LNCAP (cell line): ENCODE data around the gene GNG3.

Experiments
- CTCF ChIP-seq: fragments of 450-650 bp; IDR thresholded peaks from 2 replicates; pipeline ENCODE4 v1.5.1; 2017; ENCODE audit warnings: mild to moderate bottlenecking

Gene GNG3

GRCh38 chr11:62707277-62707861 is at the start of gene GNG3, which contains the start of gene BSCL2:
TSS of gene GNG3 (plus strand) at chr11:62707676. CDS start at chr11:62708296, 620 bp downstream.
TSS of gene BSCL2 (minus strand) at chr11:62707424. CDS start at chr11:62707195, 229 bp downstream.
- no peak for TF ChIP-seq CTCF

- TF ChIP-seq CTCF: no peak
These were observed 42.9 kb upstream of the GNG3 start for GRCh38 chr11:62664405-62665074.

- no peak for TF ChIP-seq CTCF
These were observed 42.3 kb upstream of the GNG3 start, which contains the start of the genes C11orf98 and CSKMT for GRCh38 chr11:62665075-62665598. TSS of gene C11orf98 (minus strand) at chr11:62665210. CDS start at chr11:62665169, 41 bp downstream. TSS of gene CSKMT (plus strand) at chr11:62665312. CDS start at chr11:62665880, 568 bp downstream.

GRCh38 chr11:62665599-62666258 is 41.7 kb upstream of the GNG3 start:
- no peak for TF ChIP-seq CTCF

- no peak for TF ChIP-seq CTCF
These were observed 41.1 kb upstream of the GNG3 start for GRCh38 chr11:62666259-62666926.

GRCh38 chr11:62667460-62667859 is 40.0 kb upstream of the GNG3 start:
- no peak for TF ChIP-seq CTCF

- TF ChIP-seq CTCF: no peak
These were observed 37.9 kb upstream of the GNG3 start for GRCh38 chr11:62669420-62670161.
